ENCODE data around the gene PODXL2. TPM values are rescaled to one million over a fixed set of nuclear protein-coding genes. Genes with fewer than 3 reads are reported as not detected.
"Not testable (repeated sequence)": the region's sequence is repeated elsewhere in the genome, so short reads cannot be mapped to it uniquely, and the experiment has no call there.

PODXL2 gene
- total RNA-seq, 1 donor from 2014 or later = 3.9 TPM

DNA sequence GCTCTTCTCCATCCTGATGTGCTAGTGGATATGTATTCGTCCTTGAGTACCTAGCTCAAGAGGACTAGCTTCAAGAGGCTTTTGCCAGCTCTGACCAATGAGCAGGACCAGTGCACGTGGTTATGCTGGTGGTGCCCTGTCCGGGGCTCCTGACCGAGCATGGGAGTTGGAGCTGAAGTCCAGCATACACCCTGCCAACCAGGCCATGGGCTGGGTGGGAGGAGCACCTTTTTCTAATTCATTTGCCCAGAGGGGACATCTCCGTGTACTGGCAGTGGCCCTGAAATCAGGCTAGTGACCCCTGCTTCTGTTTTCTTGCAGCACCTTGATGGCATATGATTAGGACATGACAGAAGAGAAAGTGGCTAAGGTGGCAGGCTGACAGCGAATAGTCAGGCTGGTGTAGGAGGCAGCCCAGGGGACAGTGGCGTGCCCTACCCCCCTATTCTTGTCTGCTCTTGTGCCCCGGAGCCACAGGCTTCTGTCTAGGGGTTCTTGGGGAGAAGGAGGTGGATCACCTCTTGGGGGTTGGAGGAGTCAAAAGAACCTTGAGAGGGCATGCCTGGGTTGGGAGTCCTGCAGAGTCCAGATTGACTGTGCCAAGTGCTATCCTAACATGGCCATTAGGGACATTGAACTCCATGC is 16.5 kb downstream of the PODXL2 start:
- Mint-ChIP-seq H3K9me3 (no peaks in the 10 kb centered on the region), H3K27me3 (ENCODE audit: low read depth) (peaks cover 2% of the 10 kb centered on the region), H3K4me3 (ENCODE audit: low read depth) (no peak overlapping the region), H3K36me3 (ENCODE audit: low read depth) (no peaks in the 10 kb centered on the region), H3K4me1 (ENCODE audit: low read depth) (no peaks in the 10 kb centered on the region), H3K27ac (no peak overlapping the region)
- DNase-seq (ENCODE audit: low spot score) = no peak
- intact Hi-C loops (cut with micrococcal nuclease) = no loop called here

- no peak for DNase-seq (ENCODE audit: low spot score)
- Mint-ChIP-seq H3K4me1 (ENCODE audit: low read depth) (no peaks in the 10 kb centered on the region), H3K36me3 (ENCODE audit: low read depth) (no peaks in the 10 kb centered on the region), H3K27ac (no peak overlapping the region), H3K4me3 (ENCODE audit: low read depth) (no peak overlapping the region), H3K27me3 (ENCODE audit: low read depth) (peaks cover 2% of the 10 kb centered on the region), H3K9me3 (no peaks in the 10 kb centered on the region)
- intact Hi-C loops (cut with micrococcal nuclease) = no loop called here
These were observed 17.6 kb downstream of the PODXL2 start for GRCh38 chr3:127646501-127647046.

GRCh38 chr3:127647166-127647844 is 18.3 kb downstream of the PODXL2 start:
- Mint-ChIP-seq H3K4me1 (ENCODE audit: low read depth) (no peaks in the 10 kb centered on the region), H3K36me3 (ENCODE audit: low read depth) (no peaks in the 10 kb centered on the region), H3K27me3 (ENCODE audit: low read depth) (peaks cover 2% of the 10 kb centered on the region), H3K27ac (no peak overlapping the region), H3K4me3 (ENCODE audit: low read depth) (no peak overlapping the region), H3K9me3 (no peaks in the 10 kb centered on the region)
- DNase-seq (ENCODE audit: low spot score) = no peak
- intact Hi-C loops (cut with micrococcal nuclease) = no loop called here

DNA sequence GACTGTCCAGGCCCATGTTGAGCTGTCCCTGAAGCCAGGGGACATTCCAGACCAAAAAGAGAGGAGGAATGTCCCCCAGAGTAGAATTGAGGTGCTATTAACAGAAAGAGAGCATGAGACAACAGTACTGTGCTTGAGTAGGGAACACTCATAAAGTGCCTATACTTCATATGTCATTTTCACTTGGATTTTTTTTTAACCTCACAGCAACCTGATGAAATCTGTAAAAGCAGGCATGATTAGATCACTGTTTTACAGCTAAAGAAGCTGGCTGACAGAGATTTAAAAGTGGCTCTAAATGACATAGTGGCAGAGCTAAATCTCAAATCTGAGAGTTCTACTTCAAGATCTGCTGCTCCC is 18.8 kb downstream of the PODXL2 start:
- peaks cover 2% of the 10 kb centered on the region for H3K27me3 Mint-ChIP-seq (ENCODE audit: low read depth)
- no peaks in the 10 kb centered on the region for H3K36me3 Mint-ChIP-seq (ENCODE audit: low read depth)
- no peaks in the 10 kb centered on the region for H3K9me3 Mint-ChIP-seq
- H3K27ac Mint-ChIP-seq = no peak overlapping the region
- DNase-seq (ENCODE audit: low spot score) = no peak
- intact Hi-C loops (cut with micrococcal nuclease) = no loop called here
- H3K4me3 Mint-ChIP-seq (ENCODE audit: low read depth) = no peak overlapping the region
- H3K4me1 Mint-ChIP-seq (ENCODE audit: low read depth) = no peaks in the 10 kb centered on the region

DNA sequence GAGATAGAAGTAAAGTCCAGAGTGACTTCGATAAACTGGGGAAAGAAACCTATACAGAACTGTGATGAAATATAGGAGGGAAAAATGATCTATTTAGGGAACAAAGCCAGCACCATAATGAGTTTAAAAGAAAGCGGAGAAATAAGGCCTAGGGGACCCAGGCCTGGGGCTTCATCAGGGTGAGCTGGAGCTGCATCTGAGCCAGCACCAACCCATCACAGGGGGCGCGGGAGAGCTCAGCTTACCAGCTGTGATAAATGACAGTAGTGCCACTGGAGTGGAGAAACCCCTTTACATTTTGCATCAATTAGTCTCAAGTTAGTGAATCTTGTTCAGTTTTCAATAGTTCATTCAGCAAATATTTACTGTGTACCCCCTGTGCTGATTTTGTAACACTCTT is 21.3 kb downstream of the PODXL2 start:
- no peak for DNase-seq (ENCODE audit: low spot score)
- intact Hi-C loops (cut with micrococcal nuclease) = no loop called here
- Mint-ChIP-seq H3K27ac (no peak overlapping the region), H3K4me3 (ENCODE audit: low read depth) (no peak overlapping the region), H3K36me3 (ENCODE audit: low read depth) (no peaks in the 10 kb centered on the region), H3K9me3 (no peaks in the 10 kb centered on the region), H3K27me3 (ENCODE audit: low read depth) (peaks cover 4% of the 10 kb centered on the region), H3K4me1 (ENCODE audit: low read depth) (no peaks in the 10 kb centered on the region)

DNA sequence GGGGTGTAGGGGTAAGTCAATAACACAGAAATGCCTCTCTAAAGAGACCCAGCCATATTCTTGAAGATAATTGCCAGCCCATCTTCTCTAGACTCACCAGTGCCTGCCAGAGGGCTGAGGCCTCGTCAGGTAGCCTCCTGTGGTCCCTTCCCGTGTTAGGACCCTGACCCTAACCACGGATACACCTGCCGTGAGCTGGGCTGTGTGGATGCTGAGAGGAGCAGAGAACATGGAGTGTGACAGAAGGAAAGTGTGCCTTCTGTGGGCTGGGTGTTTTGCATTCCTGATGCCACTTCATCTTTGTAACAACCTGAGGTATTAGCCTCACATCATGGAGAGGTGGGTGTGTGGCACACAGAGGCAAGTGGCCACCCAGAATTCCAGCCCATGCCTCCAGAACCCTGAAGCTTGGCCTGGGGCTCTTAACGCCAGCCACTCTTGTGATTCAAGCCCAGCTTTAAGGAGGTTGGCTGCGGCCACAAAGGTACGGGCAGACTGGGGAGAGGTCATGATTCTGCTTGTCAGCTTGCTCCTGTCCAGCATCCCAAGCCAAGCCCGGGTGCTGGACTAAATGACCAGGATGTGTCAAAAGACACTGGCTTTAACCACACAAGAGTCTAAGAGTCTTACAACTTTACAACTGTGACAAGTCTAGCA is 22.7 kb downstream of the PODXL2 start:
- no peak overlapping the region for H3K27ac Mint-ChIP-seq
- no peak overlapping the region for H3K4me3 Mint-ChIP-seq (ENCODE audit: low read depth)
- peaks cover 4% of the 10 kb centered on the region for H3K27me3 Mint-ChIP-seq (ENCODE audit: low read depth)
- intact Hi-C loops (cut with micrococcal nuclease) = loop anchor here (1.0 to 2.0 kb wide), 2 partner anchors 179 to 320 kb away; no protein-coding TSS in a partner anchor
- no peaks in the 10 kb centered on the region for H3K36me3 Mint-ChIP-seq (ENCODE audit: low read depth)
- H3K9me3 Mint-ChIP-seq = no peaks in the 10 kb centered on the region
- no peaks in the 10 kb centered on the region for H3K4me1 Mint-ChIP-seq (ENCODE audit: low read depth)
- DNase-seq (ENCODE audit: low spot score) = no peak

GRCh38 chr3:127652246-127652995 is 23.4 kb downstream of the PODXL2 start:
- no peaks in the 10 kb centered on the region for H3K9me3 Mint-ChIP-seq
- no peak for DNase-seq (ENCODE audit: low spot score)
- H3K4me3 Mint-ChIP-seq (ENCODE audit: low read depth) = no peak overlapping the region
- no peaks in the 10 kb centered on the region for H3K36me3 Mint-ChIP-seq (ENCODE audit: low read depth)
- H3K4me1 Mint-ChIP-seq (ENCODE audit: low read depth) = no peaks in the 10 kb centered on the region
- H3K27me3 Mint-ChIP-seq (ENCODE audit: low read depth) = peaks cover 6% of the 10 kb centered on the region
- intact Hi-C loops (cut with micrococcal nuclease) = loop anchor here (1.0 to 2.0 kb wide), 2 partner anchors 178 to 319 kb away; no protein-coding TSS in a partner anchor
- no peak overlapping the region for H3K27ac Mint-ChIP-seq

DNA sequence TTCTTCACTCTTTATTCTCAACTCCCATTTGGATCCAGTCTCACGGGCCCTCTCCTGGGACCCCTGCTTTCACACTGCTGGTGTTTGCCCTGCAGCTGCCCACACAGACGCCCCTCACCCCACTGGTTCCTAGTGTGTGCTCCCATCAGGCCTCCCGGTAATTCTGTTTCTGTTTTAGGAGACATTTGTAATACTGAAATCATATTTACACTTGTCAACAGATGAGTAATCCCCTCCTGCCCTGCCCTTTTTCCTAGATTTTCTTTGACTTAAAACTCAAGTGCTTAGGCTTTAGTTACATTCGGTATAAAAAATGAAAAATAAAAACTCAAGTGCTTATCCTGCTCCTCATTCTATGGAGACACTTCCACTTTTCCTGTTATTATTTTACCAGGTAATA is 25.4 kb downstream of the PODXL2 start:
- H3K27me3 Mint-ChIP-seq (ENCODE audit: low read depth) = peaks cover 17% of the 10 kb centered on the region
- no peak overlapping the region for H3K4me3 Mint-ChIP-seq (ENCODE audit: low read depth)
- no peaks in the 10 kb centered on the region for H3K36me3 Mint-ChIP-seq (ENCODE audit: low read depth)
- no peak for DNase-seq (ENCODE audit: low spot score)
- no peaks in the 10 kb centered on the region for H3K4me1 Mint-ChIP-seq (ENCODE audit: low read depth)
- H3K27ac Mint-ChIP-seq = no peak overlapping the region
- intact Hi-C loops (cut with micrococcal nuclease) = no loop called here
- no peaks in the 10 kb centered on the region for H3K9me3 Mint-ChIP-seq

DNA sequence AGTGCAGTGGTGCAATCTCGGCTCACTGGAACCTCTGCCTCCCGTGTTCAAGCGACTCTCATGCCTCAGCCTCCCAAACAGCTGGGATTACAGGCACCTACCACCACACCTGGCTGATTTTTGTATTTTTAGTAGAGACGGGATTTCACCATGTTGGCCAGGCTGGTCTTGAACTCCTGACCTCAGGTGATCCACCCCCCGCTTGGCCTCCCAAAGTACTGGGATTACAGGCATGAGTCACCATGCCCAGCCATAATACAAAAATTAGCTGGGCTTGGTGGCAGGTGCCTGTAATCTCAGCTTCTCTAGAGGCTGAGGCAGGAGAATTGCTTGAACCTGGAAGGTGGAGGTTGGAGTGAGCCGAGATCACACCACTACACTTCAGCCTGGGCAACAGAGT is 26.0 kb downstream of the PODXL2 start:
- intact Hi-C loops (cut with micrococcal nuclease); H3K4me1 Mint-ChIP-seq (ENCODE audit: low read depth); H3K36me3 Mint-ChIP-seq (ENCODE audit: low read depth); H3K9me3 Mint-ChIP-seq; DNase-seq (ENCODE audit: low spot score); H3K4me3 Mint-ChIP-seq (ENCODE audit: low read depth); H3K27ac Mint-ChIP-seq: not testable (repeated sequence)
- H3K27me3 Mint-ChIP-seq (ENCODE audit: low read depth) = peaks cover 17% of the 10 kb centered on the region

GRCh38 chr3:127655641-127656040 is 26.7 kb downstream of the PODXL2 start:
- no peak for DNase-seq (ENCODE audit: low spot score)
- Mint-ChIP-seq H3K4me1 (ENCODE audit: low read depth) (peaks cover 2% of the 10 kb centered on the region), H3K27ac (no peak overlapping the region), H3K36me3 (ENCODE audit: low read depth) (no peaks in the 10 kb centered on the region), H3K4me3 (ENCODE audit: low read depth) (no peak overlapping the region), H3K9me3 (no peaks in the 10 kb centered on the region), H3K27me3 (ENCODE audit: low read depth) (peaks cover 20% of the 10 kb centered on the region)
- intact Hi-C loops (cut with micrococcal nuclease) = no loop called here

DNA sequence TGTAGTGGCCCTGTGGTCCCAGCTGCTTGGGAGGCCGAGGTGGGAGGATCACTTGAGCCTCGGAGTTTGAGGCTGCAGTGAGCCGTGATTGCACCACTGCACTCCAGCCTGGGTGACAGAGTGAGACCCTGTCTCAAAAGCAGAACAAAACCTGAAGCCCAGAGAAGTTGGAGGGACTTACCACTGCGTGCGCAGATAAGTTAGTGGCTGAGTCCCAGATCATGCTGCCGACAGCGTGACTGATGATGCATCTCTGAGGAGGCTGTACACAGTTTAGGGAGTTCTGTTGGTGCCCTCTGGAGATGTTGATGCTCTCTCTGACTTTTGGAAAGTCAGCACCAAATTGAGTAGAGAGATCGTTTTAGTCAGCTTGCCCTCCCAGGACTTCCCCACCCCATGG is 27.9 kb downstream of the PODXL2 start:
- Mint-ChIP-seq H3K4me1 (ENCODE audit: low read depth) (peaks cover 2% of the 10 kb centered on the region), H3K9me3 (no peaks in the 10 kb centered on the region), H3K36me3 (ENCODE audit: low read depth) (no peaks in the 10 kb centered on the region)

DNA sequence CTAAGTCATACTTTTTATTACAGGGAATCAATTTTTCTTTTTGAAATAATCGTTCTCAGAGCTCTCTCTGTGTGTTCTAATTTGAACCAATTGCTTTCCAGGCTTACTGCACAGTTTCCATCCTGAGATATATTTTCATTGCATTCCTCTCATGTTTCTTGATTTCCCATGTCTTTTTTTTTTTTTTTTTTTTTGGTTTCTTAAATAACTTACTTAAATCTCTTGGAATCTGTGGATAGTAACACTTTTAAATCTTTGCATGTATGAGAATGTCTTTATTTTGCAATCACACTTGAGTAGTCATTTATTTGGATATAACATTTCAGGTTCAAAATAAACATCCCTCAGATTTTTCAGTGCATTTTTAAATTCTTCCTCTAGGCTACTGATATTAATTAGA is 29.2 kb downstream of the PODXL2 start:
- no peaks in the 10 kb centered on the region for H3K36me3 Mint-ChIP-seq (ENCODE audit: low read depth)
- H3K27ac Mint-ChIP-seq = no peak overlapping the region
- H3K27me3 Mint-ChIP-seq (ENCODE audit: low read depth) = peaks cover 18% of the 10 kb centered on the region
- H3K9me3 Mint-ChIP-seq = no peaks in the 10 kb centered on the region
- intact Hi-C loops (cut with micrococcal nuclease) = no loop called here
- DNase-seq (ENCODE audit: low spot score) = no peak
- H3K4me1 Mint-ChIP-seq (ENCODE audit: low read depth) = peaks cover 2% of the 10 kb centered on the region
- H3K4me3 Mint-ChIP-seq (ENCODE audit: low read depth) = no peak overlapping the region

More for the DNA sequence above, 27.9 kb downstream of the PODXL2 start:
- H3K27ac Mint-ChIP-seq = no peak overlapping the region
- intact Hi-C loops (cut with micrococcal nuclease) = no loop called here
- no peak overlapping the region for H3K4me3 Mint-ChIP-seq (ENCODE audit: low read depth)
- peaks cover 20% of the 10 kb centered on the region for H3K27me3 Mint-ChIP-seq (ENCODE audit: low read depth)
- no peak for DNase-seq (ENCODE audit: low spot score)
